ENCODE data around the gene PARD3.

GRCh38 chr10:34844448-34844847 lies 29.4 kb upstream of the PARD3 start:
- TF ChIP-seq, protein P1, sequence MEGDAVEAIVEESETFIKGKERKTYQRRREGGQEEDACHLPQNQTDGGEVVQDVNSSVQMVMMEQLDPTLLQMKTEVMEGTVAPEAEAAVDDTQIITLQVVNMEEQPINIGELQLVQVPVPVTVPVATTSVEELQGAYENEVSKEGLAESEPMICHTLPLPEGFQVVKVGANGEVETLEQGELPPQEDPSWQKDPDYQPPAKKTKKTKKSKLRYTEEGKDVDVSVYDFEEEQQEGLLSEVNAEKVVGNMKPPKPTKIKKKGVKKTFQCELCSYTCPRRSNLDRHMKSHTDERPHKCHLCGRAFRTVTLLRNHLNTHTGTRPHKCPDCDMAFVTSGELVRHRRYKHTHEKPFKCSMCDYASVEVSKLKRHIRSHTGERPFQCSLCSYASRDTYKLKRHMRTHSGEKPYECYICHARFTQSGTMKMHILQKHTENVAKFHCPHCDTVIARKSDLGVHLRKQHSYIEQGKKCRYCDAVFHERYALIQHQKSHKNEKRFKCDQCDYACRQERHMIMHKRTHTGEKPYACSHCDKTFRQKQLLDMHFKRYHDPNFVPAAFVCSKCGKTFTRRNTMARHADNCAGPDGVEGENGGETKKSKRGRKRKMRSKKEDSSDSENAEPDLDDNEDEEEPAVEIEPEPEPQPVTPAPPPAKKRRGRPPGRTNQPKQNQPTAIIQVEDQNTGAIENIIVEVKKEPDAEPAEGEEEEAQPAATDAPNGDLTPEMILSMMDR (IDR thresholded peaks at IDR 0.05): no peak
- TF ChIP-seq POLR2A (IDR thresholded peaks at IDR 0.05): no peak

All from Peyer's patch (tissue), 4 donors.